MM.1S (cell line): ENCODE measurements around the gene DYNC1I1.

Experiments
- CTCF ChIP-seq: fragments of 300-600 bp; sonication (generic); IDR thresholded peaks from 2 replicates; pipeline ENCODE4 v1.5.1; 2016; ENCODE audit warnings: antibody characterized with exemption, low read length, mixed read lengths
- EZH2 ChIP-seq: fragments of 300-600 bp; sonication (generic); optimal IDR thresholded peaks from 2 replicates; pipeline ENCODE3; 2017; ENCODE audit warnings: low read depth, mild to moderate bottlenecking, antibody characterized with exemption, low read length, mixed read lengths
- EZH2phosphoT487 ChIP-seq: fragments of 300-600 bp; sonication (generic); IDR thresholded peaks from 2 replicates; pipeline ENCODE4 v1.6.1; 2018; ENCODE audit warnings: antibody characterized with exemption, low read length

DNA sequence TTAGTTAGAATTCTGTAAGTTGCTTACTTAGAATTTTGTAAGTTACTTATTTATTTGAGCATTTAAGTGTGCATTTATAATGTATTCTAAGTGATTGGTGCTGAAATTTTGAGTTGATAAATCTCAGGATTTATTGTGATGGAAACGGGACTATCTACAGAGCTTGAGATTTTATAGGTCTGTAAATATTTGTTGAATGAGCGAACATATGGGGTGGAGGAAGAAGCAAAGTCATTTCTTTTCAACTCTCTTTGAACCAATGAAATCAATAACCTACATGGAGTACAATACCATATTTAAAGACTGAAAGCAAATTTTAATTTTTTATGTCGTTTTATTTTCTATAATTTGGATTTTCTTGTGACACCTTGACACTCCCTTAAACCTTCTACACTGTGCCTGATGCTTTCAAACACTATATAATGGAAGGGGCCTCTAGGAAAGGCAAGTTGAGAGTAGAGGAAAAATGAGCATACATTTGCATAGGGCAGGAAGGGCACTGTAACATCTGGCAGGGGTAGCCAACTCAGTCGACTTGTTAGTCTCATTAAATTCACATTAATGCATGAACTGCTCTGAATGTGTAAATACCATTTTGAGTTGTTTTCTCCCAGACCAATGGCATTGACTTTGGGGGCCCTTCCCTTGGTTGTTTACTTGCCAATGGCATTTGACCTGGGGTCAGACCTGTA lies 204.2 kb downstream of the DYNC1I1 start:
- TF ChIP-seq EZH2, result no peak
- TF ChIP-seq CTCF, result no peak
- no peak for TF ChIP-seq EZH2phosphoT487
